Activated gamma-delta T cell treated with anti-CD3 and anti-CD28 coated beads, Interleukin-2, amount 50 U/mL, for 16 hours (primary cell): ENCODE data around the gene GORASP2.

Source experiments
- DNase-seq: peaks from one replicate; pipeline ENCODE4 v3.0.0-alpha.2; 2020; ENCODE audit warnings: low read depth

The GORASP2 gene

DNA sequence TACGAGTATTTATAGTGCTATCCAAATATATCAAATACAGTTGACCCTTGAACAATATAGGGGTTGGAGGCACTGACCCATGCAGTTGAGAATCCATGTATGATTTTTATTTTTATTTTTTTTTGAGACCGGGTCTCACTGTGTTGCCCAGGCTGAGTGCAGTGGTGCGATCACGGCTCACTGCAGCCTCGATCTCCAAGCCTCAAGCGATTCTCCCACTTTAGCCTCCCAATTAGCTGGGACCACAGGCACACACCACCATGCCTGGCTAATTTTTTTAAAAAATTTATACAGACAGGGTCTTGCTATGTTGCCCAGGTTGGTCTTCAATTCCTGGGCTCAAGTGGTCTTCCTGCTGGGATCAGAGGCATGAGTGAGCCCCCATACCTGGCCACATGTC lies 70.6 kb downstream of the GORASP2 start:
- no peak for DNase-seq

DNA sequence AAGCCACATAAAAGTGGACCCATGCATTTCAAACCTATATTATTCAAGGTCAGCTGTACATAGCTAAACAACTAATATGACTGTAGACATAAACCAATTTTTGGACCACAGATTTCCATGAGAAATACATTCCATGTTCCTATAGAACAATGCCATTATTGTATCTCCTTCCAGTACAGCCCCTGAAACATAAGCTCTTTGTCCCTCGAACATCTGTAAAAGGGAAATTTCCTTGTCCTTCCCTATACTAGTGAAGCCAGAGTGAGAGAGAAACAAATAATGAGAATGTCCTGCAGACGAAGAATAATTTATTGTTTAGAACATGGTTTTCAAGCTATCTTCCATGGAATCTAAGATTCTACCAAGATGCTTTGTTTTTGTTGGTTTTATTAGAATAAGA lies 75.3 kb downstream of the GORASP2 start:
- DNase-seq, result no peak

DNA sequence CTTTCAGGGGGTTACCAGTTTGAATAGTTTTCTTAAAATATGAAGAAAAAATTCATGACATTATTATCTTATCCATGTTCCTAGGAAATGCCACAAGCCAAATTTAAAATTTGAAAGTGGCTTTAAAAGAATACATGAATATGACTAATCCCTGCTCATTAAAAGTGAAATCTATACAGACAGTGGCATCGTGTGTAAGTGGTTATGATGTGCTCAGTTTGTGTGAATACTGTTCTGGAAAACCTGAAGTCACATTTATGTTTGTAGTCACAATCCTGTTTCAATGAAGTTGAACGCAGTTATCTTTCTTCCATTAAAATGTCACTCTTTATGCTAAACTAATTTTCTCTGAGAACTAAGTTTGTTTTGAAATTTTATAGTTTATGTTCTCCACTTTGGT lies 75.8 kb downstream of the GORASP2 start:
- no peak for DNase-seq

DNA sequence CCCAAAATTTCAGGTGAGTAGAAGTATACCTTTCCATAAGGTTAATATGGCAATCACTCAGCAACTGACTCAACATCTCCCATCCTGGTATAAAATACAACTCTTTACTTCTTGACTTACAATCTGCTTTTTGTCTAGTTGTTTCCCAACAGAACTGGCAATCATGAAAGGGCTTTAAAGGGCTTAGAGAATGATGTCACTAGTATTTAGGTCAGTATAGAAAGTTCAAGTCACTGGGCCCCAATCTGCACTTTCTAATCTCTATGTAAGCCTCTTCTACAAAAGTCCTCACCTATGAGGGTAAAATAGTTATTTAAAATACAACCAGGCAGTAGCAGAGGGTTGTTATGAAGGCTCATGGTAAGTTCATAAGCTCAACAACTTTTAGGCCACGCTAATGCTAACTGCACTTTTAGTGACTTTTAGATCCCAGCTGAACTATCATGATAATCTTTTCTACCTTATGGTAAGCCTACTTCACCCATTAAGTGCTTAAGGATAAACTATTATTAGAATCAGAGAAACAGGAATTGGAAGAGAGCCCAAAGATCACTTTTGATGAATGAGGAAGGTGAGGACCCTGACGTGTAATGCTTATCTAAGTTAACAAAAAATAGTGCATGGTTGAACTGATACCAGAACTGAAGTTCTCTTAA lies 79.6 kb downstream of the GORASP2 start:
- no peak for DNase-seq

DNA sequence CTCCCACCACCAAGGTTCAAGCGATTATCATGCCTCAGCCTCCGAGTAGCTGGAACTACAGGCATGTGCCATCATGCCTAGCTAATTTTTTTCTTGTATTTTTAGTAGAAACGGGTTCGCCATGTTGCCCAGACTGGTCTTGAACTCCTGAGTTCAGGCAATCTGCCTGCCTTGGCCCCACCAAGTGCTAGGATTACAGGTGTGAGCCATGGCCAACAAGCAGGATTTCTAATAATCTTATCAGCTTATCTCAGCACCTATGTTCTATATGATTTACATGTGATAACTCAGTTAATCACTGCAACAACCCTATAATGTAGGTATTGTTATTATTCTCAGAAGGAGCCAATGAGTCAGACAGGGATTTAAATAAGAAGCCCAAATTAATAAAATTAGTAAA lies 80.3 kb downstream of the GORASP2 start:
- no peak for DNase-seq

DNA sequence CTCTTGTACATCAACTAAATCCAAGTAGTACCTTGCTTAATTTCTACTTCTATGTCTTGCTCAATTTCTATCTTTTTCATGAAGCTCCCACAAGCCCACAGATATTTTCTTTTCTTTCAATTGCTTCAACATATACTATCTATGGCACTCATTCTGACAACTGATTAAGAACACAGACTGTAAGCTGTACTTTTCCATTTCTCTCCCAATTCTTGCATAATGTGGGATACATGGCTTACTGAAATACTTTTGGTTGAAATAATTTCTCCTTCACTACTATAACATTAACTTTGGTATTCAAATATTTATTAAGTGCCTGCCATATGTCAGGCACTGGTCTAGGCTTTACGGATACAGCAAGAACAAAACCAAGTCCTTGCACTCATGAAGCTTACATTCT lies 84.8 kb downstream of the GORASP2 start:
- DNase-seq, result no peak

DNA sequence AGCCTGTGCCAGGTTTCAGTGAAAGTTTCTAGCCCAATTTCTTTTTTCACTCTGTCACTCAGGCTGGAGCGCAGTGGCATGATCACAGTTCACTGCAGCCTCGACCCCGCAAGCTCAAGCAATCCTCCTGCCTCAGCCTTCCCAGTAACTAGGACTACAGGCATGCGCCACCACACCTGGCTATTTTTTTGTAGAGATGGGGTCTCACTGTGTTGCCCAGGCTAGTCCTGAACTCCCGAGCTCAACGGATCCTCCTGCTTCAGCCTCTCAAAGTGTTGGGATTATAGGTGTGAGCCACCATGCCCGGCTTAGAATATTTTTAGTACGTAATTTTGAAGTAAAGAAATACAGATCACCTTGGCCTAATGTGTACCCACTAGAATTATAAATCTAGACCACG lies 87.1 kb downstream of the GORASP2 start:
- no peak for DNase-seq
